ENCODE measurements around the gene PIP5K1B.

DNA sequence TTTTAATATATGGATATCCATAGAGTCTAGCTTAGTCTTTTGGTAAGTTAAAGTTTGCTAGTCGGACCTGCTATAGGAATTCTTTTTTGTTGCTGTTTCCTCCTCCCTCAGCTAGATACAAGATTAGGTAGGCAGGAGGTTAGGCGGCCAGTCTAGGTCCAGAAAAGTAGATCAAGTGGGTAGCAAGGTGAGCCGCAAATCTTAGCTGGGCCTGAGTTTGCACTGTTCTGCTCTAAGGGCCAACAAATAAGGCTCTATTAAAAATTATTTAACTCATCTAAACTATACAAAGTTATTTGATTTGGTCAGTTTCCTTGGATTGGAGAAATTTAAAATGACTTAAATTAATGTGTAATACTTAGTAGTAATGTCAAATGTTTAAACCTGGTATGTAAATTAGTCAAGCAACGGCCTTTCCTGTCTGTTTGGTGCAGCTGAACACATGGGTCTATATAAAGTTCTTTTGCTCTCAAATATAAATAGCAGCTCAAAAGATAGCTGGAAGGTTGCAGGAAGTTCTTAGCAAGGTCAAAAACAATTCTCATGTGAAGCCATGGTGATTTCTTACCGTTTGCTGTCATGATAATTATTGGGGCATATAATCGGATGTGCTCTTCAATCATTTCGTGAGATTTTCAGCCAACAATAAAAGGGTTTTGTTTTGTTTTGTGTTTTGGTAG lies 236.9 kb downstream of the PIP5K1B start:
- TF ChIP-seq, protein P1, sequence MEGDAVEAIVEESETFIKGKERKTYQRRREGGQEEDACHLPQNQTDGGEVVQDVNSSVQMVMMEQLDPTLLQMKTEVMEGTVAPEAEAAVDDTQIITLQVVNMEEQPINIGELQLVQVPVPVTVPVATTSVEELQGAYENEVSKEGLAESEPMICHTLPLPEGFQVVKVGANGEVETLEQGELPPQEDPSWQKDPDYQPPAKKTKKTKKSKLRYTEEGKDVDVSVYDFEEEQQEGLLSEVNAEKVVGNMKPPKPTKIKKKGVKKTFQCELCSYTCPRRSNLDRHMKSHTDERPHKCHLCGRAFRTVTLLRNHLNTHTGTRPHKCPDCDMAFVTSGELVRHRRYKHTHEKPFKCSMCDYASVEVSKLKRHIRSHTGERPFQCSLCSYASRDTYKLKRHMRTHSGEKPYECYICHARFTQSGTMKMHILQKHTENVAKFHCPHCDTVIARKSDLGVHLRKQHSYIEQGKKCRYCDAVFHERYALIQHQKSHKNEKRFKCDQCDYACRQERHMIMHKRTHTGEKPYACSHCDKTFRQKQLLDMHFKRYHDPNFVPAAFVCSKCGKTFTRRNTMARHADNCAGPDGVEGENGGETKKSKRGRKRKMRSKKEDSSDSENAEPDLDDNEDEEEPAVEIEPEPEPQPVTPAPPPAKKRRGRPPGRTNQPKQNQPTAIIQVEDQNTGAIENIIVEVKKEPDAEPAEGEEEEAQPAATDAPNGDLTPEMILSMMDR (IDR thresholded peaks at IDR 0.05; ENCODE audit: low read length): no peak
- TF ChIP-seq EZH2 (IDR thresholded peaks at IDR 0.05; ENCODE audit: borderline replicate concordance, low read length): no peak
